ENCODE results near the gene LINC01488. TPM values are rescaled to one million over a fixed set of nuclear protein-coding genes. Genes with fewer than 3 reads are reported as not detected.

The LINC01488 gene
- total and polyA plus RNA-seq, 2 experiments from 2014 or later = not detected

DNA sequence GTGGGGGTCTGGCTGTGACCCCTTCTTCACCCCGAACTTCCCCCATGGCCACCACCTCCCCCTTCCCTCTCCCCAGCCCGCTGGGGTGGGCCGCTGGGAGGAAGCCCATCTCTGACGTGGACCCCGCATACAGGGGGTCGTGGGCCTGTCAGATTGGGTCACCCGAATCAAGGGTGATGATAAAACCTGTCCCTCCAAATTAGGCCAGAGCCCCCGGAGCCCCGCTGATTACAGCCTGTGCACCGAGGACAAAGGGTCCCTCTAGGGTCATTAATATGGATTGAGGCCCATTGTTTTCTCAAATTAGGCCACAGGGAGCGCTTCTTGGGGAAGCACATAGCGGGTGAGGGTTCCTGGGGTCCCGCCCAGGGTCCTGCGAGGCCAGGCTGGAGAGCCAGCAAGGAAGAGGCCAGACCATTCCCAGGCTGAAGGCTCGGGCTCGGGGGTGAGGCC lies 4.9 kb upstream of the LINC01488 start (continued):
- TF ChIP-seq, protein P1, sequence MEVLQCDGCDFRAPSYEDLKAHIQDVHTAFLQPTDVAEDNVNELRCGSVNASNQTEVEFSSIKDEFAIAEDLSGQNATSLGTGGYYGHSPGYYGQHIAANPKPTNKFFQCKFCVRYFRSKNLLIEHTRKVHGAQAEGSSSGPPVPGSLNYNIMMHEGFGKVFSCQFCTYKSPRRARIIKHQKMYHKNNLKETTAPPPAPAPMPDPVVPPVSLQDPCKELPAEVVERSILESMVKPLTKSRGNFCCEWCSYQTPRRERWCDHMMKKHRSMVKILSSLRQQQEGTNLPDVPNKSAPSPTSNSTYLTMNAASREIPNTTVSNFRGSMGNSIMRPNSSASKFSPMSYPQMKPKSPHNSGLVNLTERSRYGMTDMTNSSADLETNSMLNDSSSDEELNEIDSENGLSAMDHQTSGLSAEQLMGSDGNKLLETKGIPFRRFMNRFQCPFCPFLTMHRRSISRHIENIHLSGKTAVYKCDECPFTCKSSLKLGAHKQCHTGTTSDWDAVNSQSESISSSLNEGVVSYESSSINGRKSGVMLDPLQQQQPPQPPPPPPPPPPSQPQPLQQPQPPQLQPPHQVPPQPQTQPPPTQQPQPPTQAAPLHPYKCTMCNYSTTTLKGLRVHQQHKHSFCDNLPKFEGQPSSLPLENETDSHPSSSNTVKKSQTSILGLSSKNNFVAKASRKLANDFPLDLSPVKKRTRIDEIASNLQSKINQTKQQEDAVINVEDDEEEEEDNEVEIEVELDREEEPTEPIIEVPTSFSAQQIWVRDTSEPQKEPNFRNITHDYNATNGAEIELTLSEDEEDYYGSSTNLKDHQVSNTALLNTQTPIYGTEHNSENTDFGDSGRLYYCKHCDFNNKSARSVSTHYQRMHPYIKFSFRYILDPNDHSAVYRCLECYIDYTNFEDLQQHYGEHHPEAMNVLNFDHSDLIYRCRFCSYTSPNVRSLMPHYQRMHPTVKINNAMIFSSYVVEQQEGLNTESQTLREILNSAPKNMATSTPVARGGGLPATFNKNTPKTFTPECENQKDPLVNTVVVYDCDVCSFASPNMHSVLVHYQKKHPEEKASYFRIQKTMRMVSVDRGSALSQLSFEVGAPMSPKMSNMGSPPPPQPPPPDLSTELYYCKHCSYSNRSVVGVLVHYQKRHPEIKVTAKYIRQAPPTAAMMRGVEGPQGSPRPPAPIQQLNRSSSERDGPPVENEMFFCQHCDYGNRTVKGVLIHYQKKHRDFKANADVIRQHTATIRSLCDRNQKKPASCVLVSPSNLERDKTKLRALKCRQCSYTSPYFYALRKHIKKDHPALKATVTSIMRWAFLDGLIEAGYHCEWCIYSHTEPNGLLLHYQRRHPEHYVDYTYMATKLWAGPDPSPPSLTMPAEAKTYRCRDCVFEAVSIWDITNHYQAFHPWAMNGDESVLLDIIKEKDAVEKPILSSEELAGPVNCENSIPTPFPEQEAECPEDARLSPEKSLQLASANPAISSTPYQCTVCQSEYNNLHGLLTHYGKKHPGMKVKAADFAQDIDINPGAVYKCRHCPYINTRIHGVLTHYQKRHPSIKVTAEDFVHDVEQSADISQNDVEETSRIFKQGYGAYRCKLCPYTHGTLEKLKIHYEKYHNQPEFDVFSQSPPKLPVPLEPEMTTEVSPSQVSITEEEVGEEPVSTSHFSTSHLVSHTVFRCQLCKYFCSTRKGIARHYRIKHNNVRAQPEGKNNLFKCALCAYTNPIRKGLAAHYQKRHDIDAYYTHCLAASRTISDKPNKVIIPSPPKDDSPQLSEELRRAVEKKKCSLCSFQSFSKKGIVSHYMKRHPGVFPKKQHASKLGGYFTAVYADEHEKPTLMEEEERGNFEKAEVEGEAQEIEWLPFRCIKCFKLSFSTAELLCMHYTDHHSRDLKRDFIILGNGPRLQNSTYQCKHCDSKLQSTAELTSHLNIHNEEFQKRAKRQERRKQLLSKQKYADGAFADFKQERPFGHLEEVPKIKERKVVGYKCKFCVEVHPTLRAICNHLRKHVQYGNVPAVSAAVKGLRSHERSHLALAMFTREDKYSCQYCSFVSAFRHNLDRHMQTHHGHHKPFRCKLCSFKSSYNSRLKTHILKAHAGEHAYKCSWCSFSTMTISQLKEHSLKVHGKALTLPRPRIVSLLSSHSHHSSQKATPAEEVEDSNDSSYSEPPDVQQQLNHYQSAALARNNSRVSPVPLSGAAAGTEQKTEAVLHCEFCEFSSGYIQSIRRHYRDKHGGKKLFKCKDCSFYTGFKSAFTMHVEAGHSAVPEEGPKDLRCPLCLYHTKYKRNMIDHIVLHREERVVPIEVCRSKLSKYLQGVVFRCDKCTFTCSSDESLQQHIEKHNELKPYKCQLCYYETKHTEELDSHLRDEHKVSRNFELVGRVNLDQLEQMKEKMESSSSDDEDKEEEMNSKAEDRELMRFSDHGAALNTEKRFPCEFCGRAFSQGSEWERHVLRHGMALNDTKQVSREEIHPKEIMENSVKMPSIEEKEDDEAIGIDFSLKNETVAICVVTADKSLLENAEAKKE (CRISPR knock-in tag; IDR thresholded peaks at IDR 0.05) = no peak
- no peak for TF ChIP-seq JUNB (IDR thresholded peaks at IDR 0.05; ENCODE audit: unreplicated experiment)
- no peak for TF ChIP-seq POLR2AphosphoS5 (IDR thresholded peaks at IDR 0.05; ENCODE audit: low read depth)
- no peak for TF ChIP-seq CREB1 (CRISPR knock-in tag; IDR thresholded peaks at IDR 0.05; ENCODE audit: low read depth)
- TF ChIP-seq, protein P2, sequence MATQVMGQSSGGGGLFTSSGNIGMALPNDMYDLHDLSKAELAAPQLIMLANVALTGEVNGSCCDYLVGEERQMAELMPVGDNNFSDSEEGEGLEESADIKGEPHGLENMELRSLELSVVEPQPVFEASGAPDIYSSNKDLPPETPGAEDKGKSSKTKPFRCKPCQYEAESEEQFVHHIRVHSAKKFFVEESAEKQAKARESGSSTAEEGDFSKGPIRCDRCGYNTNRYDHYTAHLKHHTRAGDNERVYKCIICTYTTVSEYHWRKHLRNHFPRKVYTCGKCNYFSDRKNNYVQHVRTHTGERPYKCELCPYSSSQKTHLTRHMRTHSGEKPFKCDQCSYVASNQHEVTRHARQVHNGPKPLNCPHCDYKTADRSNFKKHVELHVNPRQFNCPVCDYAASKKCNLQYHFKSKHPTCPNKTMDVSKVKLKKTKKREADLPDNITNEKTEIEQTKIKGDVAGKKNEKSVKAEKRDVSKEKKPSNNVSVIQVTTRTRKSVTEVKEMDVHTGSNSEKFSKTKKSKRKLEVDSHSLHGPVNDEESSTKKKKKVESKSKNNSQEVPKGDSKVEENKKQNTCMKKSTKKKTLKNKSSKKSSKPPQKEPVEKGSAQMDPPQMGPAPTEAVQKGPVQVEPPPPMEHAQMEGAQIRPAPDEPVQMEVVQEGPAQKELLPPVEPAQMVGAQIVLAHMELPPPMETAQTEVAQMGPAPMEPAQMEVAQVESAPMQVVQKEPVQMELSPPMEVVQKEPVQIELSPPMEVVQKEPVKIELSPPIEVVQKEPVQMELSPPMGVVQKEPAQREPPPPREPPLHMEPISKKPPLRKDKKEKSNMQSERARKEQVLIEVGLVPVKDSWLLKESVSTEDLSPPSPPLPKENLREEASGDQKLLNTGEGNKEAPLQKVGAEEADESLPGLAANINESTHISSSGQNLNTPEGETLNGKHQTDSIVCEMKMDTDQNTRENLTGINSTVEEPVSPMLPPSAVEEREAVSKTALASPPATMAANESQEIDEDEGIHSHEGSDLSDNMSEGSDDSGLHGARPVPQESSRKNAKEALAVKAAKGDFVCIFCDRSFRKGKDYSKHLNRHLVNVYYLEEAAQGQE (IDR thresholded peaks at IDR 0.05; ENCODE audit: unreplicated experiment) = no peak

DNA sequence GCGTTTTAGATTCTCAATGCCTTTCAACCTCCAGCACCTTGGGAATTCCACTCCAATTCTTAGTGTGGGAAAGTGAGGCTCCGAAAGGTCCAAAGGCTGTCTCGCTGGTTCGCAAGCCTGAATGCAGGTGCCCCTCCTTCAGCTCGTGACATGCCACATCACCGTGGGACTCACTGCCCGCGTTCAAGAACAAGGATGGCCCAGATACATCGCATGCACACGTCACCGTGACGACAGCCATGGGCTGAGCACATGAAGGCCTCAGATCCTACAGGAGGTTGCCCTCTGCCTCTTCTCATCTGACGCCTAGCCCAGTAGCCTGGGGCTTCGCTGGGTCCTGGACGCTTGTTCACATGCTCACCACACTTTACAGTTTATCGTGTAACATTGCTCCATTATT lies 4.4 kb upstream of the LINC01488 start:
- H4K20me1 ChIP-seq (replicated peaks; ENCODE audit: insufficient read depth) = no peaks in the 10 kb centered on the region
- no peaks in the 10 kb centered on the region for H3K79me2 ChIP-seq (replicated peaks; ENCODE audit: insufficient read depth)
- no peak overlapping the region for H3K4me3 ChIP-seq
- DNase-seq (ENCODE audit: low spot score) (no peak), ATAC-seq (no peak)
- H3K4me2 ChIP-seq = peak overlapping the region; percentile 62; the same call in 1 of the 2 replicates
- no peaks in the 10 kb centered on the region for H3K9me2 ChIP-seq (ENCODE audit: insufficient read depth)
- H3K4me3 Mint-ChIP-seq = no peak overlapping the region
- peaks cover 4% of the 10 kb centered on the region; the same call in 1 of the 2 replicates for H3K27me3 ChIP-seq (ENCODE audit: insufficient read depth)
- no peak overlapping the region for H3K27ac Mint-ChIP-seq
- no peak overlapping the region for H3K27ac ChIP-seq (ENCODE audit: low read depth)
- H3K4me1 Mint-ChIP-seq = peaks cover 22% of the 10 kb centered on the region
- H3K36me3 ChIP-seq (ENCODE audit: insufficient read depth) = no peaks in the 10 kb centered on the region
- H2AFZ ChIP-seq = no peak overlapping the region
- peaks cover 19% of the 10 kb centered on the region for H3K4me1 ChIP-seq (ENCODE audit: insufficient read depth)
- no peaks in the 10 kb centered on the region for H3F3A ChIP-seq (replicated peaks; ENCODE audit: low read depth)
- peaks cover 4% of the 10 kb centered on the region; the same call in 1 of the 3 replicates for H3K36me3 Mint-ChIP-seq (ENCODE audit: low read depth)
- peaks cover 20% of the 10 kb centered on the region for H3K27me3 Mint-ChIP-seq (ENCODE audit: insufficient read depth, low read depth, poor library complexity)
- H3K9me3 Mint-ChIP-seq = peaks cover 8% of the 10 kb centered on the region; the same call in 2 of the 3 replicates
- TF ChIP-seq POLR2AphosphoS5 (IDR thresholded peaks at IDR 0.05; ENCODE audit: low read depth) (no peak), ZNF331 (CRISPR knock-in tag; IDR thresholded peaks at IDR 0.05; ENCODE audit: low read depth) (no peak), CREB1 (CRISPR knock-in tag; IDR thresholded peaks at IDR 0.05; ENCODE audit: low read depth) (no peak), STAT1 (IDR thresholded peaks at IDR 0.05; ENCODE audit: unreplicated experiment) (no peak), NANOG (IDR thresholded peaks at IDR 0.05; ENCODE audit: borderline replicate concordance) (no peak), ZNF114 (CRISPR knock-in tag; IDR thresholded peaks at IDR 0.05) (no peak), EZH2 (IDR thresholded peaks at IDR 0.05; ENCODE audit: low read depth, unreplicated experiment) (no peak)
- TF ChIP-seq, protein P2 (IDR thresholded peaks at IDR 0.05; ENCODE audit: unreplicated experiment) = no peak
- TF ChIP-seq, protein P3, sequence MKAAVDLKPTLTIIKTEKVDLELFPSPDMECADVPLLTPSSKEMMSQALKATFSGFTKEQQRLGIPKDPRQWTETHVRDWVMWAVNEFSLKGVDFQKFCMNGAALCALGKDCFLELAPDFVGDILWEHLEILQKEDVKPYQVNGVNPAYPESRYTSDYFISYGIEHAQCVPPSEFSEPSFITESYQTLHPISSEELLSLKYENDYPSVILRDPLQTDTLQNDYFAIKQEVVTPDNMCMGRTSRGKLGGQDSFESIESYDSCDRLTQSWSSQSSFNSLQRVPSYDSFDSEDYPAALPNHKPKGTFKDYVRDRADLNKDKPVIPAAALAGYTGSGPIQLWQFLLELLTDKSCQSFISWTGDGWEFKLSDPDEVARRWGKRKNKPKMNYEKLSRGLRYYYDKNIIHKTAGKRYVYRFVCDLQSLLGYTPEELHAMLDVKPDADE (IDR thresholded peaks at IDR 0.05) = no peak
